HL-60/S4 treated with retinoic acid at 250 ng/mL for 4 days and 3 days (cell line): Measurements from ENCODE around the gene HSD17B14.
"Not testable (repeated sequence)": the region's sequence is repeated elsewhere in the genome, so short reads cannot be mapped to it uniquely, and the experiment has no call there.

ENCODE experiments used
- in situ Hi-C: fragments of 300-500 bp; cut with MboI; formaldehyde crosslinking; loops from 2 replicates; pipeline ENCODE4 v1.7.0; 2022; ENCODE audit warnings: low sequenced_read_pairs

The HSD17B14 gene

GRCh38 chr19:48768171-48768753 lies 68.0 kb downstream of the HSD17B14 start:
- in situ Hi-C loops: not testable (repeated sequence)

GRCh38 chr19:48765816-48766215 lies 70.5 kb downstream of the HSD17B14 start:
- in situ Hi-C loops: not testable (repeated sequence)
